Activated T-helper 1 cell treated with Interleukin-2 at 50 U/mL for 16 hours (primary cell): ENCODE measurements around the gene ZAR1.

ENCODE experiments used
- DNase-seq: peaks from one replicate; pipeline ENCODE4 v3.0.0-alpha.2; 2020; ENCODE audit warnings: low read depth

Gene ZAR1

DNA sequence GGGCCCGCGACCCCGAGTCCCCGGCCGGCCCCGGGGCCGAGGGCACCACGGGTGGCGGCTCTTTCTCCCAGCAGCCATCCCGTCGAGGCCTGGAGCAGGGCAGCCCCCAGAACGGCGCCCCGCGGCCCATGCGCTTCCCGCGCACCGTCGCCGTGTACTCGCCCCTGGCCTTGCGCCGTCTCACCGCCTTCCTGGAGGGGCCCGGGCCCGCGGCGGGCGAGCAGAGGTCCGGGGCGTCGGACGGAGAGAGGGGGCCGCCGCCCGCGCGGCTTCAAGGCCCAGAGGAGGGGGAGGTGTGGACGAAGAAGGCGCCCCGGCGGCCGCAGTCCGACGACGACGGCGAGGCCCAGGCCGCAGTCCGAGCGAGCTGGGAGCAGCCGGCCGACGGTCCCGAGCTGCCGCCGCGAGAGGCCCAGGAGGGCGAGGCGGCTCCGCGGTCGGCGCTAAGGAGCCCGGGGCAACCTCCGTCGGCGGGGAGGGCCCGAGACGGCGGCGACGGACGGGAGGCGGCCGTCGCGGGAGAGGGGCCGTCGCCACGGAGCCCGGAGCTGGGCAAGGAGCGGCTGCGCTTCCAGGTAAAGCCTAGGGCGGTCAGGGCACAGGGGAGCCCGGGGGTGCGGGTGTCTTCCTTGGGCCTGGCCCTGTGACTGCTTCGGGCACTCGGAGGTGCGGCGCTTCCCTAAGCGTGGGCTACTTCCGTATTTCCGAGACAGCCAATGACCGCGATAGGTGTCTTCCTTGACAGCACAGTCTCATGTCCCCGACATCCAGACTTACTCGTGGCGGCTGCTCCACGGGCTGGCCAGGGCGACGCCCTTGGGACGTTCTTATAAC is 845 bp downstream of the ZAR1 start:
- DNase-seq: no peak

DNA sequence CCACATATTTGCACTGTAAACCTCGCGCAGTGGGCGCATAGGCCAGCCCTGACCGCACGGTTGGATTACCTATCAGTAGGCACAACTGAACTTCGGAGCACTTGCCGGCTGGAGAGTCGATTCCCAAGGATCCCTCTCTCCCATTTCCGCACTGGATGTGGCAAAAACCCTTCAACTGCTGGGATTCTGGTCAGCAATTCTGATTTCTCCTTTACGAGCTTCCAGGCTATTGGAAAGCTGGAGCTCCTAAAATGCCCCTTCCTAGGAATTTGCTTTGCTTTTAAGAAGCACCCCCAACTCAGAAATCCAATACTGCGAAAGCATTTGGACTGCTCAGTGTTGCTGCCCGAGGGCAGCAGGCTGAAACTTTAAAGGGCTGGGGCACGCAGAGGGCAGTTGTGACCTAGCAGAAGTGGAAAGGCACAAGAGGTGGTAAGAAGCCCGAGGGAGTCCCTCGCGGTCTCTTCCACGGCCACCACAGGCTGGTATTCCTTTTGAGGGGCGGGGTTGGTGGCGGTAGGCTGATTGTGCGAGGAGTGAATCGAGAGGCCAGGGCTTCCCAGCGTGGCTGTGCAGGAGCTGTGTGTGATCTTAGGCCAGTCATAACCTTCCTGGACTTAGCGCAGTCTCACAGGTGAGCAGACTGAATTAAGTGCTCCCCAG is 1.6 kb downstream of the ZAR1 start:
- DNase-seq: no peak

DNA sequence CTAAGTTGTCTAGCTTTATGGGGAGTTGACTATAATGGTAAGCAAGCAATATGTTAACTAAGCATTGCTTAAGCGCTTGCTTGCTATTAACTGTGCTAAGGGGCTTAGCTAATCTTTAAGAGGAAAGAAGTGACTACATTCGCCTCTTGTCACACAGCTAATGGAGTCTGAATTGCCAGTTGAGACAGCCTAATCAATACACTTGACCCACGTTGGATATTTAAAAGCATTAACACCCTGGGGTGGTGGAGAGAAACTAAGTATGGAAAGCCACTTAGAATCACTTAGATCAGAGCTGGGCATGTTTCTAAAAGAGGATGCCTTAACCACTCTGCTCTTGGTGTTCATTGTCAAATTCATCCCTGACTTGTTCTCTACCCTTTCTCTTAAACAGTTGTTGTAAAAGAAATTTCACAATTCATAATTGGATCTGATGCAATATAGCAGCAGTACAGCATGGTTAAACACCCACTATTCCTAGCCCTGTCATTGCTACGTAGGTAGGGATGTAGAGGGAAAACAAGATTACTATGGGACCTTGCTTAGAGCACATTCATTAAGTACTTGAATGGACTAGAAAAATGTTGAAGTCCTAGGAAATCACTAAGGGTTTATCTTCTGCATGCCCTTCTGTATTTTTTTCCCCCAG is 3.5 kb downstream of the ZAR1 start:
- no peak for DNase-seq

DNA sequence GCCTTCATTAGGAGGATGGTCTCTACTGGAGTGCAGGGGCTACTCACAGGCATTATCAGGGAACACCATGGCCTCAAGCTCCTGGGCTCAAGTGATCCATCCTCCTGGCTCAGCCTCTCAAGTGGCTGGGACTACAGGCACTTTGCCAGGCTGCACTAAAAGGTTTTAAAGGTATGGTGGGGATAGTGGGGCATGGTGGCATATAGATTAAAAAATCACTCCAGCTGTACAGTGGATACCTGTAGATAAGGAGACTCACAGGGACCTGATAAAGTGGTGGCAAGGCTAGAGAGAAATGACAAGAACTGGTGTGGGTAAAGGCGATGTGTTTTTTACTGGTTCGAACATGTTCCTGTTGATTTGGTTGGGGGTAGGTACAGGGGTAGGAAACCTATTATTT is 5.9 kb downstream of the ZAR1 start:
- no peak for DNase-seq

DNA sequence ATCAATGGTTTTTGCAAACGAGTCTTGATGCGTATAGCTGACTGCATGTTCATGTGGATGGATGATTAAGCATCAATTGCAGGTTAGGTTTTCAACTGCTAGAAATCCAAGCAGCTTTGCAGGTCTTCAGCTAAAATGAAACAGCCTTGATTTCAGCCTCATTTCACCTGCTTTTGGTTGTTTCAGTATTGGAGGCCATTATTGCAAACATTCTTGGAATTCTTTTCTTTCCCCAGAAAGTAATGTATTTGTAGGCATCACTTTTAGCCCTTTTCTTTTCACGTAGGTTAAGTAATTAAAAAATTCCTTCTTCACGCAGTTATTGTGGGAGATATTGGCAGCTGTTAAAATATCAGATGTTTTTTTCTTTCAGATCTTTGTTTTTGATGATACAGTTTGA is 8.8 kb downstream of the ZAR1 start:
- DNase-seq: no peak

DNA sequence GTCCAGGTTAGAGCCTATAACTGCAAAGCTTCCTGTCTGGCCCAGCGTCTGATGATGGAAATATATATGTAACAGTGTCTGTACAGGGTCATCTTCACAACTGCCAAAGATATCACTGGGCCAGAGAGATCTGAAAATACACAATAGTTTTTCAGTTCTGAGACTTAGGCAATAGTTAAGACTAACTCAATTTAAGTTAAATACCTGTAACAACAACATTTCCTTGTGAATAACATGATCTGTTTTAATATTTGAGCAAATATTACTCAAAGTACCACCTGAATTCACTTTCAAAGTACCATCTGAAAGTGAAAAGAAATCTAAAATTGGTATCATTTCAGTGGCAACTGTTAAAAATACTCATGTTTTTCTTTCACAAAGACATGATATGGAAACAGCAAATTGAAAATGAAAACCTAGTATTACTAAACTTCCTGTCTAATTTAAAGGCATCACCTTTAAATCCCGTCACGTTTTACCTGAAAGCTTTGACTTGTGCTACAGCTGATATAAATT is 9.6 kb downstream of the ZAR1 start:
- DNase-seq: no peak

DNA sequence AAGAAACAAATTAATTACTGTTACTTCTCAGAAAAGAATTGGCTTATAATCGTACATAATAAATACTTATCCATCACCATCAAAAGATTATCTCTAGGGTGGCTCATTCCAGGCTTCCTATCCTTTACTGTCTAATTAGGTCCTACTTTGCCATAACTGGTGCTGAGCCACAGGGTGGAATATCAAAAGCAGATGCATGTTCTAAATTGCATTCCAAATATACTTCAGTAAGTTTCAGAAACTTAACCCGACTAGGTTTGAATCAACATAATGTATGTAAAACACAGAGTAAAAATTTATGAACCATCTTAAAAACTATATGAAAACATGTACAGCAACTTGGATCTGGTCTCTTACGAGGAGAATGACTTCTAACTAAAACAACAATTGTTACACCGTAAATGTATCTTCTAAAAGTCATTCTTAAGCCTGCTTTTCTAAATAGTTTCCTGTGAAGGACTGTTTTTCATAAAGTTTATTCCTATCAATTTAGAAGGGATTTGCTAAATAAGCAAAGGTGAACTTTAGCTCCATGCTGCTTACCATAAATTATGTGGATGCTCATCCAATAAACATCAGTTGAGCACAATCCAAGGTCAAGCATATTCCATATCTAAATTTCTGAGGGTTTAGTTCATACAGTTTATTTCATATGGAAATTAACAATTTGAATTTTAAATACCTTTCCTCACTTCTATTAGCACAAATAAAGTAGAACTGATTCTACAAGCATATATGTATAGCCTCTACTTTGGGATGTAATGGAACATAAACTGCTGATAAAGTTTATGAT is 13.4 kb downstream of the ZAR1 start:
- DNase-seq: no peak

DNA sequence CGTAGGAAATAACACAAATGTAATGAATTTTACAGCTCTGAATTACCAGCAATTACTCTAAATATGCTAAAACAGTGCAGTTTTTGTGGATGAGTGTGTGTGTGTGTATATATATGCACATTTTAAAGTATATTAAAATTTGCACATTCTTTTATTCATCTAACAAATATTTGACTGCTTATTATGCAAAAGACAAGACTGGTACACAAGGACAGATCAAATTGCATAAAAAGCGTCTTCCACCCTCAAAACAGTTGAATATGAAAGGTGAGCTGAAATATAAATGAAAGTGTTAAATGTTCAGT is 13.9 kb downstream of the ZAR1 start:
- no peak for DNase-seq

DNA sequence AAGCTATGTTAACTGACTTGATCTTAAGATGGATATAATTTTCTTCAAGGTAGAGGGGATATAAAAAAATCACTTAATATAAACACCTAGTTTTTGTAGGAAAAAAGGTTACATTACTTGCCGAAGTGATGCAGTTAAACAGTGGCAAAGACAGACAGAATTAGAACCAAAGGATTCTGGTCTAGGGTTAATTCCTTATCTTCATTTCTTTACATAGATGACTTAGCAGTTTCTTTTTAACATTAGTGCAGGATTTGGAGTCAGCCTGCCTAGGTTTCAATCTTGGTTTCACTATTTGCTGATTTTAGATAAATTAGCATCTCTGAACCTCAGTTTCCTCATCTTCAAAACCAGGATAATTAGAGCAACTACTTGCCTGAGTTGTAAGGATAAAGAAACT is 14.3 kb downstream of the ZAR1 start:
- no peak for DNase-seq

DNA sequence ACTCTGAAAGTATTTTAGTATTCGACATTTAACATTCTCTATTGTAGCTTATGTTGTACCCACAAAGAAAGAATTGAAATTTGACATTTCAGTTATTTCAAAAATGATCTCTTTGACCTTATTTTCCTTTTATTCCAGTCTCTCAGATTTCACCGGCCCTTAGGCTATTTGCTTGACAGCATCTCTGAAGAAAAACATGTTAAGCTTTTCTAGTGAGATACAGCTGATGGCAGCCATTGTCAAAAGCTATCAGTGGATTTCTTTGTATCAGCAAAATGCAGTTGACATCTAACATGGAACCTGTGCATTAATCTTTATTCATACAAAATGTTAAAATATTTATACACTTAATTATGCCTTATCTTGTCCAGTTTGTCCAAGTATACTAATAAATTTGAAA is 16.7 kb downstream of the ZAR1 start:
- DNase-seq: no peak

DNA sequence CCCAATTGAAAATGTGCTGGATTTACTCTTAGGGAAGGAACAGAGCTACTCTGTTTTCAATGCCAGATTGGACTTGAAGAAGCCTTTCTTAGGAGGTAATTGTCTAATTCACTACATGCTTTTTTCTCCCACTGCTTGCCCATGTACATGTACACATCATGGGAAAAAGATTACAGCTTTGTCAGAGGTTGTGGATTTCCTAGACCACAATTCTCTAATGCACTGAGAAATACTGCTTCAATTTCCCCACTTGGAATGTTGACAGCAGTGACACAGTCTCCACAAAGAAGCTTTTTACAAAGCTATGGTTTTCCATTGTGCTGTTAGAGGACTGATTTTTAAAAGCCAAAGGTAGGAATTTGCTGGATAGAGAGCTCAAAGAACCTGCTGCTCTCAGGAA is 19.5 kb downstream of the ZAR1 start:
- no peak for DNase-seq

DNA sequence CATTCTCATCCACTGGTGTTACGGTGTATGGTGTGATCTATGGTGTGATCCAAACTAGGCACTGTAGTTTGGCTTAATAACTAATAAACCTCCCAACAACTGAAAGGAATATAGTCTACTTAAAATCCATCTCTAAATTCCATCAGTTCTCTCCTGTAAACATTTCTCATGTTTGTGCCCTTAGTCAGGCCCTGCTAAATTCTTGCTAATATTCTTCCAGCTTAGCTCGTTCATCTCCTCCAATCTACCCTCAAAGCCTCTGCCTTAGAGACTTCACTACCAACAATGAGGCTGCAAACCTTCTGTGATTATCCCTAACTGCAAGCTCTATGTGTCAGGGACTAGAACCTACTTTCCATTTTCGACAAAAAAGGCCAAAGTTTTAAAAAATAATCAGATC is 28.1 kb downstream of the ZAR1 start:
- DNase-seq: no peak

DNA sequence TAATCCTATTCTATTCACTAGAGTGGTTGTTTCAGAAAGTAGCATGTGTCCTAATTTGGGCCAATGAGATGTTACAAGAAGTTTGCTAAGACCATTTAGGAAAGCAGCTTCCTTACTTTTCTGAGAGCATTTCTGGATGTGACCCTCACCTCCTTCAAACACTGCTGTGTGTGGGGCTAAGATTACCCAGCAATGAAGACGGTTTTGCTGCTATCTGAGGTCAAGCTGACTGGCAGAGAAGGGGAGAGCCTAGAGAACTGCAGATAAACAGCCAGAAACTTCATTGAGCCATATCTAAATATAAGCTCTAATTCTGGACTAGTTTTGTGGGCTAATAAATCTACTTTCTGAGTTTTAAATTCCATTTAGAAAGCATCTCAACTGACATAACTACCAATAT is 36.4 kb downstream of the ZAR1 start:
- DNase-seq: no peak

DNA sequence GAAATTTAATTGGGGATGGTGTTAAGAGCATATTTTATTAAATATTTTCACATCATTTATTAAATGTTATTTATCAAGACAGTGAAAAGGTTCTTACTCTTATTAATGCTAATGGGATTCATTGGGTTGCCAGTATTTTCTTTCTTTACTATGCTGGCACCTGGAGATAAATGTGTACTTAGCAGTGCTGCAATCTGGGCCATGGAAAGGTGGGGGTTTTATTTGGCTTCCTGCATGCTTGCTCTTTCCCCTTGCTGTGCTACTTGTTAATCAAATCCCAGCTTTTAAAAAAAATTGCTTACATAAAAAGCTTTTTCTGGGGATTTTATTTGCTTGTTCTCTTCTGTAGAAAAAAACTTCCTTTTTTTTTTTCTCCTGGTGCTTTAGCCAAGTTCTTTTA is 48.3 kb downstream of the ZAR1 start:
- DNase-seq: no peak

DNA sequence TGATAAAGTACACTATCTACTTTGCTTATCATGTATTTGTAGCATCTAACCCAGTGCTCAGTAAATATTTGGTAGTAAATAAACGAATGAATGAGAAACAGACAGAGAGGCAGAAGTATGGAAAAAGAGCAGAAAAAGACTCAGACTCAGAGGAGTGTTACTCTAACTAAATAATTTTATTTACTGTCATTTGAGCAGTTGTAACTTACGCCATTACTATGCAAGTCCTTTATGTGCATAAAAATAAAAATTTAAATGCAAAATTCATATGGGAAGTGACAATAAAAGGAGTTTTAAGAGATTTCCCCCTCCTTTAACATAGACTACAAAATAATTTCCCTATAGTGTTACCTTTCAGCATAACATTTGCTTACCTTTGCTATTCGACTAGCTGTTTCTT is 49.5 kb downstream of the ZAR1 start:
- no peak for DNase-seq

DNA sequence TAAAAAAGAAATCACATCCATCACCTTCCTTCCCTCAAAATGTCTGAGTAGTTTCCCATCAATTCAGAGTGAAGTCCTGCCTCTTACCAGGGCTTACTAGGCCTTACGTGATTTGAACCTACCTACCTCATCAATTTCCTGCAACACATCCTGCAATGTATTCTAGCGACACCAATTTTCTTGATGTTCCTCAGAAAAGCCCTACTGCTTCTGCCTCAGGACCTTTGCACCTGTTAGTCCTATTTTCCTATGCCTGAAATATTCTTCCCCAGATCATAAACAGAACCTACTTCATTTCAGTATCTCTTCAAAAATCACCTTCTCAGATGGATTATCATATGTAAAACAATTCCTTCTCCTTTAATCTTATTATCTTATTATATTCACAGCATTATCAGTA is 52.8 kb downstream of the ZAR1 start:
- no peak for DNase-seq

DNA sequence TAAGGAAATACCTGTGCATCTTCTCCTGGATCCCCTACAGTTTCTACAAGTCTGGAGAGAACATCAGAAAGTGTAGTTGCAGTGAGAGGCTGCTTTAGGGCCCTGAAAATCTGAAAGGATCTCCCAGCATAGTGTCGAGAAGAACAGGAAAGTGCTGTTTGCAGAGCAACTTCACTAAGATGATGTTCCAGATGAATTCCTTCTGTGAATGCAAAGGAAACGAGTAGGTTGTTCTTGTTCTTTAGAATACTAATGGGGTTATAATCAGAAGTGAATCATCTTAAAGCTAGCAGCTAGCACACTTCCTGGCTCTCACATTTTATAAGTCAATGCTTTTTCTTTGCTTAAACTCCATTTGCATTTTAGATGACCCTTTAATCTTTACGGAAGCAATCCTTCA is 53.7 kb downstream of the ZAR1 start:
- no peak for DNase-seq
